Tibial nerve (tissue), 4 donors: ENCODE results near the gene SMAD1.

Experiments
- EP300 ChIP-seq, 2 donors: sonication (generic); formaldehyde crosslinking; IDR thresholded peaks; one replicate each; pipeline ENCODE4 v1.6.1; 2017; ENCODE audit warnings: antibody characterized with exemption in 2 of 2, mild to moderate bottlenecking in 1 of 2
- POLR2A ChIP-seq, 2 donors: fragments of 450-650 bp; IDR thresholded peaks; one replicate each; pipeline ENCODE4 v1.6.1; 2017; ENCODE audit warnings: antibody characterized with exemption in 2 of 2, mild to moderate bottlenecking in 2 of 2, moderate library complexity in 2 of 2
- TF ChIP-seq, protein P1 (sequence below), 5 experiments: fragments of 200-600 bp in 3 of 5; fragments of 450-650 bp in 2 of 5; sonication (generic) in 3 of 5; IDR thresholded peaks; one replicate each; pipeline ENCODE4 v1.5.1; 2016 to 2019; ENCODE audit warnings: antibody characterized with exemption in 5 of 5, mild to moderate bottlenecking in 3 of 5, moderate library complexity in 2 of 5

DNA sequence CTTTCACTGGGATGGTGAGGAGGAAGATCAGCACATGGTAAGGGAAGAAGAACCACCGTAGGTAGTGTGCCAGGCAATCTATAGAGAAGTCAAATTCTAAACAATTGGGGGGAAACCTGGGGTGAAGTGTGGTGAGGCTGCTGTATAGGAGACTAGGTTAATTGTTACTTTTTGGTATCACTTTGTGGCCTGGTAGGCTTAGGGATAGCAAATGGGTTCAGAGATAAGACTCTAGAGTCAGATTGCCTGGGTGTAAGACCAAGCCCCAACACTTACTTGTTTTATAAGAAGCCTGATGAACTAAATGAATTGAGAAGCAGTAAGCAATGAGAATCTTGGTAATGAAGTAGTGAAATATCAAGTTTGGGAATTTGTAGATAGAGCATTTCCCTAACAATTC, 8.7 kb downstream of the SMAD1 start:
- TF ChIP-seq POLR2A (IDR thresholded peaks at IDR 0.05) (no peak), EP300 (IDR thresholded peaks at IDR 0.05) (no peak)
- TF ChIP-seq, protein P1, sequence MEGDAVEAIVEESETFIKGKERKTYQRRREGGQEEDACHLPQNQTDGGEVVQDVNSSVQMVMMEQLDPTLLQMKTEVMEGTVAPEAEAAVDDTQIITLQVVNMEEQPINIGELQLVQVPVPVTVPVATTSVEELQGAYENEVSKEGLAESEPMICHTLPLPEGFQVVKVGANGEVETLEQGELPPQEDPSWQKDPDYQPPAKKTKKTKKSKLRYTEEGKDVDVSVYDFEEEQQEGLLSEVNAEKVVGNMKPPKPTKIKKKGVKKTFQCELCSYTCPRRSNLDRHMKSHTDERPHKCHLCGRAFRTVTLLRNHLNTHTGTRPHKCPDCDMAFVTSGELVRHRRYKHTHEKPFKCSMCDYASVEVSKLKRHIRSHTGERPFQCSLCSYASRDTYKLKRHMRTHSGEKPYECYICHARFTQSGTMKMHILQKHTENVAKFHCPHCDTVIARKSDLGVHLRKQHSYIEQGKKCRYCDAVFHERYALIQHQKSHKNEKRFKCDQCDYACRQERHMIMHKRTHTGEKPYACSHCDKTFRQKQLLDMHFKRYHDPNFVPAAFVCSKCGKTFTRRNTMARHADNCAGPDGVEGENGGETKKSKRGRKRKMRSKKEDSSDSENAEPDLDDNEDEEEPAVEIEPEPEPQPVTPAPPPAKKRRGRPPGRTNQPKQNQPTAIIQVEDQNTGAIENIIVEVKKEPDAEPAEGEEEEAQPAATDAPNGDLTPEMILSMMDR (IDR thresholded peaks at IDR 0.05) = no peak
